Measurements from ENCODE around the gene R3HDM1.
"Not testable (repeated sequence)": the region's sequence is repeated elsewhere in the genome, so short reads cannot be mapped to it uniquely, and the experiment has no call there.

Gene R3HDM1

DNA sequence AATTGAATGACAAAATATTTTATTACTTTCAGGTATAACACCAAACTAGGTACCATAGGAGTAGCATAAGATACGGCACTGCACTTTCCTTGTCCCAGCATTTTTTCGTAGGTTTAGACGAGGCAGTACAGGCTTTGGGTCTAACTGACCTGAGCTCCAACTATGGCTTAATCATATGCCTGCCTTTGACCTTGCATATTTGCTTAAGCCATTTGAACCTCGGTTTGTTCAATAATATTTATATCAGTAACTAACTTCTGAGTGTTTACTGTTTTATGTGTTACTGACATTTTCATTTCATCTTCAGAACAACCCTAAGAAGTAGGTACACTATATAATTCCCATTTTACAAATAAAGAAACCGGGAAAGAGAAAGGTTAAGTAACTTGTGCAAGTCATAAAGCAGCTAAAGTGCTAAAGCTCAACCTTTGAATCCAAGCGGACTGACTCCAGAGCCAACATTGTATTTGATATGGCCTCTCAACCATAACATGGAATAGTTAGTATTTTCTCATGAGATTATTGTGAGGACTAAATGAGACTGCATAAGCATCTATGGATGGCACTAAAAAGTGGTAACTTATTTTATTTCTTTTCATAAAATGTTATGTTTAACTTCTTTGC lies 104.0 kb downstream of the R3HDM1 start:
- H4K20me1 ChIP-seq = no peaks in the 10 kb centered on the region
- H3K4me3 ChIP-seq = no peak overlapping the region
- no peak overlapping the region for H3K27ac ChIP-seq
- H3K9me3 ChIP-seq = no peaks in the 10 kb centered on the region
- no peak overlapping the region for H3K9ac ChIP-seq
- no peak for TF ChIP-seq Cebpa-rat (IDR thresholded peaks at IDR 0.05)
- no peaks in the 10 kb centered on the region for H3K4me1 ChIP-seq
- no peaks in the 10 kb centered on the region for H3K27me3 ChIP-seq
- no peak overlapping the region for H3K4me2 ChIP-seq
- peaks cover 70% of the 10 kb centered on the region for H3K36me3 ChIP-seq

DNA sequence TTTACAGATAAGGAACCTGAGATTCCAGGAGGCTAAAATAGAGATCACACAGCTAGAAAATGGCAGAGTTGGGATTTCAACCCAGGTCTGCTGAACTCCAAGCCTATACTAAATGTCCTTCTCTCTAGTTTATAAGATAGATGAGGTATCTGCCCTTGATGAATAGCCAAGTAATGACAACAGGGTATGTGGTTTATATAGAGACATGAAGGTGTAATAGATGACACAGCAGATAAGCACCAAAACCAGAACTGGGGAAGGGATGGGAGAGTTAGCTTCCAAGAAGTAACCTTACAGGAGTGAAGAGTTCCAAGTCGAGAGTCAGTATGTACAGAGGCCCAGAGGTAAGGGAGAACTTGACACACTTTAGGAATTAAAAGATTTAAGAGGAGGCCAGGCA lies 105.7 kb downstream of the R3HDM1 start:
- Histone ChIP-seq H3K4me1 (no peaks in the 10 kb centered on the region), H3K4me2 (no peak overlapping the region), H3K9ac (no peak overlapping the region), H4K20me1 (no peaks in the 10 kb centered on the region), H3K27me3 (no peaks in the 10 kb centered on the region), H3K27ac (no peak overlapping the region), H3K4me3 (no peak overlapping the region), H3K9me3 (no peaks in the 10 kb centered on the region), H3K36me3 (peaks cover 70% of the 10 kb centered on the region)
- TF ChIP-seq Cebpa-rat (IDR thresholded peaks at IDR 0.05) = no peak

GRCh38 chr2:135637456-135638087 lies 106.3 kb downstream of the R3HDM1 start:
- no peaks in the 10 kb centered on the region for H4K20me1 ChIP-seq
- no peak overlapping the region for H3K4me2 ChIP-seq
- H3K4me3 ChIP-seq = no peak overlapping the region
- TF ChIP-seq Cebpa-rat (IDR thresholded peaks at IDR 0.05) = no peak
- peaks cover 64% of the 10 kb centered on the region for H3K36me3 ChIP-seq
- H3K9ac ChIP-seq = no peak overlapping the region
- no peaks in the 10 kb centered on the region for H3K27me3 ChIP-seq
- H3K9me3 ChIP-seq = no peaks in the 10 kb centered on the region
- H3K4me1 ChIP-seq = no peaks in the 10 kb centered on the region
- H3K27ac ChIP-seq = no peak overlapping the region

- H3K4me3 ChIP-seq = no peak overlapping the region
These were observed 107.5 kb downstream of the R3HDM1 start for GRCh38 chr2:135638825-135639224.

DNA sequence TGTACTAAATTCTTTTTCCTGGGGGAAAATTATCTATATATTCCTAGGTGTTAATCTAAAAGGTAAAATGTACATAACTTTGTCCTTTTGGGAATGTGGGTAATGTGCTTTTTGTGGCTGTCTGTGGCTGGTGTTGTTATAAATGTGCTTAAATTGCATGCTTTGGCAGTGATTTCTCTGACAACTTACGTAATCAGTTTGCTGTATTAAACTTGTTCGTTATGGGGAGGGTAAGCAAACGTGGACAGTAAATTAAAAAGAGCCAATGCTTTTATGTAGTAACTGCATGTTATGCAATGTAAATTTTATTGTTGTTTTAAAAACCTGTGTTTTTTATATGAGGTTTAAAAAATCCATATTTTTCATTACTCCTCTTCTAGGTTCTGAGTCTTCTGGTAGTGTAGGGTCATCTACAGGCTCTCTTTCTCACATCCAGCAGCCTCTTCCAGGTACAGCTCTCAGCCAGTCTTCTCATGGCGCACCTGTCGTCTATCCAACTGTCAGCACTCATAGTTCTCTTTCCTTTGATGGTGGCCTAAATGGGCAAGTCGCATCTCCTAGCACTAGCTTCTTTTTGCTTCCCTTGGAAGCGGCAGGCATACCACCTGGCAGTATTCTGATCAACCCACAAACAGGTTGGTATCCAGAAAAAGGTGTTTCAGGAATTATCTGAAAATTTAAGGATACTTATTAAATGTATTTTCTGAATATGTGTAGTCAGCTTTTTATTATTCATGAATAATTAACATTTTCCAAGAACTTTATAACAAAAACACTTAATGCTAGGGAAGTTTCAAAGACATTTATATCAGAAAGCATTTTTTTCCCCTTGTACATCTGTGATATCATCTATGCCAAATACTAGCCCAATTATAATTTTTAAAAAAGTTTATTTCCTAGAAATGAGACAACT lies 110.1 kb downstream of the R3HDM1 start:
- Histone ChIP-seq H3K27ac (no peak overlapping the region), H3K27me3 (no peaks in the 10 kb centered on the region), H3K4me2 (no peak overlapping the region), H3K36me3 (peaks cover 65% of the 10 kb centered on the region), H3K9me3 (no peaks in the 10 kb centered on the region), H4K20me1 (no peaks in the 10 kb centered on the region), H3K9ac (no peak overlapping the region), H3K4me1 (no peaks in the 10 kb centered on the region), H3K4me3 (no peak overlapping the region)
- TF ChIP-seq Cebpa-rat (IDR thresholded peaks at IDR 0.05) = no peak

More at GRCh38 chr2:135638825-135639224, 107.5 kb downstream of the R3HDM1 start:
- H3K27ac ChIP-seq = no peak overlapping the region
- no peak for TF ChIP-seq Cebpa-rat (IDR thresholded peaks at IDR 0.05)
- H3K4me2 ChIP-seq = no peak overlapping the region
- peaks cover 56% of the 10 kb centered on the region for H3K36me3 ChIP-seq
- H3K4me1 ChIP-seq = no peaks in the 10 kb centered on the region
- H3K9ac ChIP-seq = no peak overlapping the region
- no peaks in the 10 kb centered on the region for H3K9me3 ChIP-seq
- H4K20me1 ChIP-seq = no peaks in the 10 kb centered on the region
- H3K27me3 ChIP-seq = no peaks in the 10 kb centered on the region

GRCh38 chr2:135647836-135648579 lies 116.7 kb downstream of the R3HDM1 start:
- H3K4me1 ChIP-seq = no peaks in the 10 kb centered on the region
- H3K36me3 ChIP-seq = peaks cover 68% of the 10 kb centered on the region
- H3K9me3 ChIP-seq = no peaks in the 10 kb centered on the region
- TF ChIP-seq Cebpa-rat (IDR thresholded peaks at IDR 0.05) = no peak
- no peak overlapping the region for H3K27ac ChIP-seq
- no peaks in the 10 kb centered on the region for H3K27me3 ChIP-seq
- no peak overlapping the region for H3K4me3 ChIP-seq
- H3K9ac ChIP-seq = no peak overlapping the region
- H4K20me1 ChIP-seq = no peaks in the 10 kb centered on the region
- H3K4me2 ChIP-seq = no peak overlapping the region

DNA sequence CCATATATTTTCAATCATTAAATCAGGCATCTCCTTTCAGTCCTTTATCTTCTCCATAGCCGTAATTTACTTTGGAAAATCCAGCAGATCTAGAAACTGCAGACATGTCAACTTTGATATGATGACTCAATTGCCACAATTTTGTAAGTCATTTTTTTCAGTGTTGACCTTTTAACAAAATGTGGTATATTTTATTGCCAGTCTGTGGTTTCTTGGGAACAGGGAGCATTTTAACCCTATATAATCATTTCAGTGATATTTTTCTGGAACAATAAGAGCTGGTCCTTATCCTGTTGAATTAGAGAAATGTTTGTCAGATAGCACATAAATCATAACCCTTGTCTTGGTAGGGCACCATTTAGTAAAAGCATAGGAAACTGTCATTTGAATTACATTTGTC lies 119.4 kb downstream of the R3HDM1 start:
- Histone ChIP-seq H3K4me3 (no peak overlapping the region), H4K20me1 (no peaks in the 10 kb centered on the region), H3K27me3 (no peaks in the 10 kb centered on the region), H3K4me2 (no peak overlapping the region), H3K27ac (no peak overlapping the region), H3K4me1 (no peaks in the 10 kb centered on the region), H3K9ac (no peak overlapping the region), H3K36me3 (peaks cover 76% of the 10 kb centered on the region), H3K9me3 (no peaks in the 10 kb centered on the region)
- no peak for TF ChIP-seq Cebpa-rat (IDR thresholded peaks at IDR 0.05)

DNA sequence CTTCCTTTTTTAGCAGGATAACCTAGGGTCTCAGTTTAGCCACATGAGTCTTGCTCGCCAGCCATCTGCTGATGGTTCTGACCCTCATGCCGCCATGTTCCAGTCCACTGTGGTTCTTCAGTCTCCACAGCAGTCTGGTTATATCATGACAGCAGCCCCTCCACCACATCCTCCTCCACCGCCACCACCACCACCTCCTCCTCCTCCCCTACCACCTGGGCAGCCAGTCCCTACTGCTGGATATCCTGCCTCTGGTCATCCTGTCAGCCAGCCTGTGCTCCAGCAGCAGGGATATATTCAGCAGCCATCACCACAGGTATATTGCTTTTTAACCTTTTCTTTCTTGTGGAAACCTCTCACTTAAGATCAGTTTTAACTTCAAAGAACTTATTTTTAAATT lies 120.4 kb downstream of the R3HDM1 start:
- Histone ChIP-seq H4K20me1 (no peaks in the 10 kb centered on the region), H3K4me1 (no peaks in the 10 kb centered on the region), H3K9ac (no peak overlapping the region), H3K27me3 (no peaks in the 10 kb centered on the region), H3K27ac (no peak overlapping the region), H3K36me3 (peaks cover 74% of the 10 kb centered on the region), H3K9me3 (no peaks in the 10 kb centered on the region), H3K4me2 (no peak overlapping the region), H3K4me3 (no peak overlapping the region)
- no peak for TF ChIP-seq Cebpa-rat (IDR thresholded peaks at IDR 0.05)

DNA sequence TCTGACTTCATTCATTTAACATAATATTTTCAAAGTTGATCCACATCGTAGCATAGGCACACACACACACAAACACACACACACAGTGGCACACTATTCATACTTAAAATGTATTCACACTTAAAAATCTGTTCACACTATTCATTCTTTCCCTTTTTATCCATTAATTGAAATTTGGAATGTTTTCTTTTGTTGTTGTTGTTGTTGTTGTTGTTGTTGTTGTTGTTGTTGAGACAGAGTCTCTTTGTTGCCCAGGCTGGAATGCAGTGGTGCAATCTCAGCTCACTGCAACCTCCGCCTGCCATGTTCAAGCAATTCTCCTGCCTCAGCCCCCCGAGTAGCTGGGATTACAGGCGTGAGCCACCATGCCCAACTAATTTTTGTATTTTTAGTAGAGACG lies 123.0 kb downstream of the R3HDM1 start:
- not testable (repeated sequence) for H3K27ac ChIP-seq, H3K4me3 ChIP-seq, H3K9me3 ChIP-seq, H3K4me1 ChIP-seq, H3K4me2 ChIP-seq, H4K20me1 ChIP-seq, H3K27me3 ChIP-seq, H3K9ac ChIP-seq
- peaks cover 88% of the 10 kb centered on the region for H3K36me3 ChIP-seq
